Measurements from ENCODE around the gene TPCN1.

The TPCN1 gene

DNA sequence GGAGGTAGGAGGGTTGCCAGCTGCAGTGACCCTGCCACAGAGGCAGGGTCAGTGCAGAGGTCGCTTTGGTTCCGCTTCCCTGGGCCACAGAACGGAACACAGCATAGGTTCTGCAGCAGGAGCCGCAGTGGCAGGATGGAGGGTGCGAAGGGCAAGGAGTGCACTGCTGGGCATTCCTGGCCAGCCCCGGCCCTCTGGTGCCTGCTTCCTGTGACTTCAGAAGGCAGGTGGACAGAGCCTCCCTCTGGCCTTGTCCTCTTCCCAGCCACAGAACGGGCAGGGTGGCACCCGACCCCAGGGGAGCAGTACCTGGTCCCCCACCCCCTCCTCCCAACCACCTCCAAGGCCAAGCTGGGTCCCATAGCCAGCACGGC, 75.9 kb downstream of the TPCN1 start:
- no peak for ATAC-seq (ENCODE audit: low read depth)
- H3K27me3 ChIP-seq (ENCODE audit: insufficient read depth, poor library complexity, severe bottlenecking): no peaks in the 10 kb centered on the region
- TF ChIP-seq, protein P1, sequence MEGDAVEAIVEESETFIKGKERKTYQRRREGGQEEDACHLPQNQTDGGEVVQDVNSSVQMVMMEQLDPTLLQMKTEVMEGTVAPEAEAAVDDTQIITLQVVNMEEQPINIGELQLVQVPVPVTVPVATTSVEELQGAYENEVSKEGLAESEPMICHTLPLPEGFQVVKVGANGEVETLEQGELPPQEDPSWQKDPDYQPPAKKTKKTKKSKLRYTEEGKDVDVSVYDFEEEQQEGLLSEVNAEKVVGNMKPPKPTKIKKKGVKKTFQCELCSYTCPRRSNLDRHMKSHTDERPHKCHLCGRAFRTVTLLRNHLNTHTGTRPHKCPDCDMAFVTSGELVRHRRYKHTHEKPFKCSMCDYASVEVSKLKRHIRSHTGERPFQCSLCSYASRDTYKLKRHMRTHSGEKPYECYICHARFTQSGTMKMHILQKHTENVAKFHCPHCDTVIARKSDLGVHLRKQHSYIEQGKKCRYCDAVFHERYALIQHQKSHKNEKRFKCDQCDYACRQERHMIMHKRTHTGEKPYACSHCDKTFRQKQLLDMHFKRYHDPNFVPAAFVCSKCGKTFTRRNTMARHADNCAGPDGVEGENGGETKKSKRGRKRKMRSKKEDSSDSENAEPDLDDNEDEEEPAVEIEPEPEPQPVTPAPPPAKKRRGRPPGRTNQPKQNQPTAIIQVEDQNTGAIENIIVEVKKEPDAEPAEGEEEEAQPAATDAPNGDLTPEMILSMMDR (IDR thresholded peaks at IDR 0.05; ENCODE audit: poor library complexity, severe bottlenecking): no peak
- no peaks in the 10 kb centered on the region for H3K9me3 ChIP-seq (ENCODE audit: severe bottlenecking)
- no peak for DNase-seq (ENCODE audit: low spot score)
- no peak overlapping the region for H3K4me3 ChIP-seq (ENCODE audit: severe bottlenecking)
- peaks cover 37% of the 10 kb centered on the region for H3K36me3 ChIP-seq (ENCODE audit: low read depth)
- peaks cover 13% of the 10 kb centered on the region for H3K4me1 ChIP-seq (ENCODE audit: insufficient read depth, poor library complexity, severe bottlenecking)
- no peak overlapping the region for H3K27ac ChIP-seq (ENCODE audit: poor library complexity, severe bottlenecking)

DNA sequence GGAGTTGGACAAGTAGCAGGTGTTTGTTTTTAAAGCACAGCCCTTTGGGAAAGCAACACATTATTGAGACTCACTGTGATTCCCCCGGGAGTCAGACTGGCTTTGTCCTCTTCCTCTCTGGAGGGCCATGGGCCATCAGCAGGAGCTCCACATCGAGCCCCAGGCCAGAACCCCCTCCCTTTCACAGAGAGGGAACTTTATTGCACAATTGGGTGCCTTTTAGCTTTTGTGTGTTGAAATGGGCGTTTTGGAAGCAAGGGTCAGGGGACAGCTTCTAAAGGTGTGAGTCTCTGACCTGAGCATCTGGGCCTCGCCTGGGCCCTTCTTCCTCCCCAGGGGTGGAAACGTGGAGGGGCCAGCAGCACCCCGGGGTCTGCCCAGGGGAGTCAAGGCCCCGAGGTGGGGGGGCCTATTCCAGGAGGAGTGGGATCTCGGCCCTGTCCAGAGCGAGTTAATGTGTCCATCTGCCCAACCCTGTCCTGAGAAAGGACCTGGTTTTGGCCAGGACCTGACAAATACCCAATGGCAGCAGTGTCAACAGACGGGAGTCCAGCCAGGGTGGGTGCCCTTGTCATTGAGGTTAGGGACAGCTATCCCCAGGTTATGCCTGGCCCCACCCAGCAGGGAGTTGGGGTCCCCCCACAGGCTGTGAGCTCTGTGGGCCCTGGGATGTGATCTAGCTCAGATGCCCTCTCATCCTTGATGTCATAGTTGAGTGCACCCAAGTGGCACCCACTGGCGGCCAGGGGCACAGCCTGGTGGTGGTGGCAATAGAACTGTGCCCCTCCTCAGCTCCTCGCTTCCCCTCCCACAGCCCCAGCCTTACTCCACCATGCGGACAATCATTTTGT, 76.6 kb downstream of the TPCN1 start:
- H3K27me3 ChIP-seq (ENCODE audit: insufficient read depth, poor library complexity, severe bottlenecking): no peaks in the 10 kb centered on the region
- no peaks in the 10 kb centered on the region for H3K9me3 ChIP-seq (ENCODE audit: severe bottlenecking)
- ATAC-seq (ENCODE audit: low read depth) (no peak), DNase-seq (ENCODE audit: low spot score) (no peak)
- H3K4me3 ChIP-seq (ENCODE audit: severe bottlenecking): no peak overlapping the region
- peaks cover 13% of the 10 kb centered on the region for H3K4me1 ChIP-seq (ENCODE audit: insufficient read depth, poor library complexity, severe bottlenecking)
- H3K36me3 ChIP-seq (ENCODE audit: low read depth): peaks cover 32% of the 10 kb centered on the region
- H3K27ac ChIP-seq (ENCODE audit: poor library complexity, severe bottlenecking): no peak overlapping the region
- TF ChIP-seq, protein P1 (IDR thresholded peaks at IDR 0.05; ENCODE audit: poor library complexity, severe bottlenecking): no peak

DNA sequence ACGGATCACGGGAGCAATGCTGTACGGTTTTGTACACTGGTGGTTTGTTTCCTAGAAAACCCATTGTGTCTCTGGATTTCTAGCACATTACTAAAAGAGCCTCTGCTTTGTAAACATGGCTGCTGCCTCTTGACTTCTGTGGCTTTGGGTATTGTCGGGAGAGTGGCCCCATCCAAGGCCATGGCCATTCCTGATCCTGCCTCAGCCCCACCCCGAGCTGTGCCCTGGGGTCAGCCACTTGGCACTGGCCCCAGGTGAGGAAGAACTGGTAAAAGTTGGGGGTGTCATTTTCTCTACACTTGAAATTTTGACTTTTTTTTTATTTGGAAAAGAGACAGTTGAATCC, 77.2 kb downstream of the TPCN1 start:
- H3K4me1 ChIP-seq (ENCODE audit: insufficient read depth, poor library complexity, severe bottlenecking): peaks cover 13% of the 10 kb centered on the region
- peak overlapping the region; percentile 54 for H3K27ac ChIP-seq (ENCODE audit: poor library complexity, severe bottlenecking)
- H3K36me3 ChIP-seq (ENCODE audit: low read depth): peaks cover 26% of the 10 kb centered on the region
- H3K27me3 ChIP-seq (ENCODE audit: insufficient read depth, poor library complexity, severe bottlenecking): no peaks in the 10 kb centered on the region
- no peak overlapping the region for H3K4me3 ChIP-seq (ENCODE audit: severe bottlenecking)
- no peak for DNase-seq (ENCODE audit: low spot score)
- no peaks in the 10 kb centered on the region for H3K9me3 ChIP-seq (ENCODE audit: severe bottlenecking)
- ATAC-seq (ENCODE audit: low read depth): no peak
- TF ChIP-seq, protein P1 (IDR thresholded peaks at IDR 0.05; ENCODE audit: poor library complexity, severe bottlenecking): no peak

DNA sequence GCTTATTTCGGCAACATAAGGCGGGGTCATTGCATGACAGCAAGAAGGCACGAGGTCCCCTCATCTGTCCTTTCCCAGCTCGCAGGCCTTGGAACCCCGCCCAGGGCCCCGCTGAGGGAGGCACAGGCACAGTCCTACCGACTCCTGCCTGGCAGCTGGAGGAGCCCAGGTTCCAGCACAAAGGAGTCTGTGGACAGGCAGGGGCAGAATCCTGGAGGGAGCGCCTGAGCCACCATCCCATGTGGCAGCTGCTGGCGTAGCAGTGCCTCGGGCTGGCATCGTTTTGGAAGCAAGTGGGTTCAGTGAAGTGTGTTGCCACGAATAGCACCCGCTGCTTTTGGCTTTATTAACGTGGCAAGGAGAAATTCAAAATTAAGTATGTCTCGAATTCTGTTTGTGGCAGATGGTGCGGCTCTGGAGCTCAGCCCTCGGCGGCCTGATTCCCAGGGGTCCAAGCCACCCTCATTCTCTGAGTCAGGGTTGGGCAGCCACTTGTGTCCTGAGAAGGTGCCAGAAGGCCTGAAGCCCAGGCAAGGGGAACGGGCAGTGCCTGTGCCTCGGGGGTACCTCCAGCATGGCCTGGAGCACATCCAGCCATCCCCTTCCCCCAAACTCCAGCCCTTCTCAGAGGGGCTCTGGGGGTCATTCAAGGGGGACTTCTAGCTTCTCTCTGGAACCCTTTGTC, 77.7 kb downstream of the TPCN1 start:
- ATAC-seq (ENCODE audit: low read depth) (no peak), DNase-seq (ENCODE audit: low spot score) (no peak)
- Histone ChIP-seq H3K4me3 (ENCODE audit: severe bottlenecking) (no peak overlapping the region), H3K9me3 (ENCODE audit: severe bottlenecking) (no peaks in the 10 kb centered on the region), H3K4me1 (ENCODE audit: insufficient read depth, poor library complexity, severe bottlenecking) (peaks cover 13% of the 10 kb centered on the region), H3K27ac (ENCODE audit: poor library complexity, severe bottlenecking) (peak overlapping the region; percentile 54), H3K27me3 (ENCODE audit: insufficient read depth, poor library complexity, severe bottlenecking) (no peaks in the 10 kb centered on the region), H3K36me3 (ENCODE audit: low read depth) (peaks cover 20% of the 10 kb centered on the region)
- TF ChIP-seq, protein P1 (IDR thresholded peaks at IDR 0.05; ENCODE audit: poor library complexity, severe bottlenecking): no peak

All from RWPE2 (cell line).